ENCODE data around the gene R3HDM4.

R3HDM4 gene

DNA sequence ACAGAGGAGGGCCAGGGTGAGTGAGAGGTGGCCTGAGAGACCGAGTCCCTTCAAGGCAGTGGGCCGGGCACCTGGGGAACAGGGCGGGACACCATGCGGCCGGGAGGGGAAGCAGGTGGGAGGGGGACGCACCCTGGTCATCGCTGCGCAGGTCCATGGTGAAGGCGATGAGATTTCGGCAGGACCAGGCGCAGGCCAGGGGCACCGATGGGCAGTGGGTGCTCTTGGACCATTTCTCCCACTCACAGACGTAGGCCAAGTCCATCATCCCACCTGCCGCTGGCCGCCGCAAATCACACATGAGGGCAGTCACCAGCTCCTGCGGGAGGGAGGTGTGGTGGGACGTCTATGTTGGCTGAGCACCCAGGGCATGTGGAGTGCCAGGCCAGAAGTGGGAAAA, 22.2 kb downstream of the R3HDM4 start:
- Histone ChIP-seq H3K9me3 (no peaks in the 10 kb centered on the region), H3K36me3 (peaks cover 29% of the 10 kb centered on the region), H3K4me1 (peaks cover 9% of the 10 kb centered on the region), H3K27me3 (no peaks in the 10 kb centered on the region; the same call in 1 of the 2 replicates), H3K4me3 (ENCODE audit: low read depth, low read length) (no peak overlapping the region)
- no peak for DNase-seq
- TF ChIP-seq, protein P1, sequence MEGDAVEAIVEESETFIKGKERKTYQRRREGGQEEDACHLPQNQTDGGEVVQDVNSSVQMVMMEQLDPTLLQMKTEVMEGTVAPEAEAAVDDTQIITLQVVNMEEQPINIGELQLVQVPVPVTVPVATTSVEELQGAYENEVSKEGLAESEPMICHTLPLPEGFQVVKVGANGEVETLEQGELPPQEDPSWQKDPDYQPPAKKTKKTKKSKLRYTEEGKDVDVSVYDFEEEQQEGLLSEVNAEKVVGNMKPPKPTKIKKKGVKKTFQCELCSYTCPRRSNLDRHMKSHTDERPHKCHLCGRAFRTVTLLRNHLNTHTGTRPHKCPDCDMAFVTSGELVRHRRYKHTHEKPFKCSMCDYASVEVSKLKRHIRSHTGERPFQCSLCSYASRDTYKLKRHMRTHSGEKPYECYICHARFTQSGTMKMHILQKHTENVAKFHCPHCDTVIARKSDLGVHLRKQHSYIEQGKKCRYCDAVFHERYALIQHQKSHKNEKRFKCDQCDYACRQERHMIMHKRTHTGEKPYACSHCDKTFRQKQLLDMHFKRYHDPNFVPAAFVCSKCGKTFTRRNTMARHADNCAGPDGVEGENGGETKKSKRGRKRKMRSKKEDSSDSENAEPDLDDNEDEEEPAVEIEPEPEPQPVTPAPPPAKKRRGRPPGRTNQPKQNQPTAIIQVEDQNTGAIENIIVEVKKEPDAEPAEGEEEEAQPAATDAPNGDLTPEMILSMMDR (IDR thresholded peaks at IDR 0.05; ENCODE audit: low read depth, low read length) = no peak

DNA sequence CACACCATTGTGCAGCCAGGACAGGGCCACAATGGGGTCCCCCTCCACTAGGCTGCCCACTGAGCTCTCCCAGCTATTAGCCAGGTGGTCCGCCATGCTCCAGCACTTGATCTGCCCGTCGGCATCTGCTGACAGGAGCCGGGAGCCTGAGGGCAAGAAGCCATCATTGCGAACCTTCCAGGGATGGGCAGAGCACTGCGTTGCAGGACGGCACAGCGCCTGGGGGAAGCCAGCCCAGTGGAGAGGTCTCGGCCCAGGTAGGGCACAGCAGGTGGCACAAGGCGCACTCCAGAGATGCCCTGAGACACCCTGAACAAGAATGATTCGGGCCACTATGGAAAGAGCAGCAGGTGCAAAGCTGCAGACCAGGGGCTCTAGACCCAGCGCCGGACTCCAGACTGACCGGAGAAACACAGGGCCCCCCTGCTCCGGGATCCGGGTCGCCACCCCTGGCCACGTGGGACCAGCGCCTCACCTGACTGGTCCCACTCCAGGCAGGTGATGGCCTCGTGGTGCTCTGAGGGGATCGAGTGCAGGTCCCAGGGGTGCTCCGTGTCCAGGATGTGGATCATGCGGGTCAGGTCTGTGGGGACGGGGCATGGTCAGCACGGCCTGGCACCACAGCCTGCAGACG, 23.2 kb downstream of the R3HDM4 start:
- H3K36me3 ChIP-seq = peaks cover 40% of the 10 kb centered on the region
- no peak for DNase-seq
- H3K9me3 ChIP-seq = no peaks in the 10 kb centered on the region
- H3K4me3 ChIP-seq (ENCODE audit: low read depth, low read length) = no peak overlapping the region
- TF ChIP-seq, protein P1 (IDR thresholded peaks at IDR 0.05; ENCODE audit: low read depth, low read length) = no peak
- H3K27me3 ChIP-seq = no peaks in the 10 kb centered on the region; the same call in 1 of the 2 replicates
- peaks cover 13% of the 10 kb centered on the region for H3K4me1 ChIP-seq

DNA sequence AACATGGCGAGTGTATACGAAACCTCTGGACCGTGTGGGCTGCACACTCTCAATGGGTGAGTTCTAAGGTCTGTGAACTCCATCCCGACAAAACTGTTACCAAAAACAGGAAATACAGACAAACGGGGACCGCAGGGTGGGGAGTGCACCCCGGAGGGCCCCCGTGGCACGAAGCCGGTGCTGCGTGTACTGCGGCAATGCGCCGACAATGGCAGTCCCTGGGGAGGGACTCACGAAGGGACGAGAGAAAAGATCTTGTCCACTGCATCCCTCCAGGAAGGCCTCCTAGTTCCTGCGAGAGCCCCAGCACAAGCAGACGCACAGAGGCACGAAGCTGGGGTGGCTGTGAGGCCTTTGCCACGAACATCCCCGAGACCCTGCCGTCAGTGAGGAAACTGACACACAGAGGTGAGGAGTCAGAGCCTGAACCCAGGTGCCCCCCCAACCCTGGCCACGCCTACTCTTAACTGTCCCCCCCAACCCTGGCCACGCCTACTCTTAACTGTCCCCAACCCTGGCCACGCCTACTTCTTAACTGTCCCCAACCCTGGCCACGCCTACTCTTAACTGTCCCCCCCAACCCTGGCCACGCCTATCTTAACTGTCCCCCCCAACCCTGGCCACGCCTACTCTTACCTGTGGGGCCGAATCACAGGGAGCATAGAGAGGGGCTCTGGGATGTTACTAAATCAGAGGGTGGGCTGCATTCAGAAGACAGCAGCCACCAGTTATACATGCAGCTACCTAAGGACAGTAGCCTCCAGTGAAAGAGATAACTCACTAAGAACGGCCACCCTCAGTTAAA, 24.2 kb downstream of the R3HDM4 start:
- DNase-seq = no peak
- Histone ChIP-seq H3K4me3 (ENCODE audit: low read depth, low read length) (no peak overlapping the region), H3K27me3 (no peaks in the 10 kb centered on the region; the same call in 1 of the 2 replicates), H3K9me3 (no peaks in the 10 kb centered on the region), H3K36me3 (peaks cover 47% of the 10 kb centered on the region), H3K4me1 (peaks cover 16% of the 10 kb centered on the region)
- TF ChIP-seq, protein P1 (IDR thresholded peaks at IDR 0.05; ENCODE audit: low read depth, low read length) = no peak

DNA sequence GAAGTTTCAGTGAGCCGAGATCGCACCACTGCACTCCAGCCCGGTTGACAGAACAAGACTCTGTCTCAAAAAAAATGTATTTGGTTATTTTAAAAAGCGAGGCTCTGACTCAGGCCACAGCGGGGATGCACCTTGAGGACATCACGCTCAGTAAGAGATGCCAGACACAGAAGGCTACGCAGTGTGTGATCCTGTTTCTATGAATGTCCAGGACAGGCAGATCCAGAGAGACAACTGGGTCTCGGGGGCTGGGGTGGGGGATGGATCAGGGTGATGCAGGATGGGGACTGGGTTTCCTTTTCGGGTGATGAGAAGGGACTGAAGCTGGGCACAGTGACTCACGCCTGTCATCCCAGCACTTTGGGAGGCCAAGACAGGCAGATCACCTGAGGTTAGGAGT, 25.4 kb downstream of the R3HDM4 start:
- Histone ChIP-seq H3K9me3 (no peaks in the 10 kb centered on the region), H3K27me3 (no peaks in the 10 kb centered on the region; the same call in 1 of the 2 replicates), H3K4me3 (ENCODE audit: low read depth, low read length) (no peak overlapping the region), H3K36me3 (peaks cover 51% of the 10 kb centered on the region), H3K4me1 (peaks cover 16% of the 10 kb centered on the region)
- DNase-seq = no peak
- TF ChIP-seq, protein P1 (IDR thresholded peaks at IDR 0.05; ENCODE audit: low read depth, low read length) = no peak

DNA sequence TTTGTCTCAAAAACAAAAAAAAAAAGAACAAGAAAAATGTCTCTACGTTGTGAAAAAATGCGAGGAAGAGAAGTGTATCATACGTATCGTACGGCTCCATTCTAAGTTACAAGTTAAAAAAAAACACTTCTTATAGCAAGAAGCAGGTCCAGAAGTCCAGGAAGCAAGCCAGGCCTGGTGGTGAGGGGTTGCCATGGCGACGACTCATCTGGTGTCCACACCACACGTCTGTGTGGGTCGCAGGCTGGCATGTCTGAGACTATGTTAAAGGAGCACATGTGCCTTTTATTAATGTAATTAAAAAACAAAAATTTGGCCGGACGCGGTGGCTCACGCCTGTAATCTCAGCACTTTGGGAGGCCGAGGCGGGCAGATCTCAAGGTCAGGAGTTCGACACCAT, 25.9 kb downstream of the R3HDM4 start:
- TF ChIP-seq, protein P1 (IDR thresholded peaks at IDR 0.05; ENCODE audit: low read depth, low read length) = no peak
- peak; percentile 89 for DNase-seq
- H3K4me1 ChIP-seq = peaks cover 16% of the 10 kb centered on the region
- H3K36me3 ChIP-seq = peaks cover 54% of the 10 kb centered on the region
- H3K27me3 ChIP-seq = no peaks in the 10 kb centered on the region; the same call in 1 of the 2 replicates
- no peaks in the 10 kb centered on the region for H3K9me3 ChIP-seq
- no peak overlapping the region for H3K4me3 ChIP-seq (ENCODE audit: low read depth, low read length)

Measured in BE2C (cell line).